ENCODE data around the gene MYH11.
"Not testable (repeated sequence)": the region's sequence is repeated elsewhere in the genome, so short reads cannot be mapped to it uniquely, and the experiment has no call there.

The MYH11 gene

GRCh38 chr16:15726715-15727114, 130.1 kb downstream of the MYH11 start:
- no peak for DNase-seq (ENCODE audit: insufficient read length, low spot score)
- no peak for FAIRE-seq

- no peak for FAIRE-seq
- DNase-seq (ENCODE audit: insufficient read length, low spot score): no peak
Measured at GRCh38 chr16:15725641-15726240, 131.1 kb downstream of the MYH11 start.

- FAIRE-seq: no peak
- DNase-seq (ENCODE audit: insufficient read length, low spot score): no peak
Measured at GRCh38 chr16:15723808-15724207, 133.0 kb downstream of the MYH11 start.

- no peak for FAIRE-seq
Measured at GRCh38 chr16:15721018-15721417, 135.8 kb downstream of the MYH11 start.

GRCh38 chr16:15716694-15717447, 140.0 kb downstream of the MYH11 start:
- no peak for DNase-seq (ENCODE audit: insufficient read length, low spot score)
- no peak for FAIRE-seq

More at GRCh38 chr16:15721018-15721417, 135.8 kb downstream of the MYH11 start:
- DNase-seq (ENCODE audit: insufficient read length, low spot score): no peak

- DNase-seq (ENCODE audit: insufficient read length, low spot score): no peak
- no peak for FAIRE-seq
Measured at GRCh38 chr16:15715221-15715620, 141.6 kb downstream of the MYH11 start.

- FAIRE-seq (no peak), DNase-seq (ENCODE audit: insufficient read length, low spot score) (no peak)
Measured at GRCh38 chr16:15714393-15715172, 142.2 kb downstream of the MYH11 start.

GRCh38 chr16:15708997-15709396, 147.8 kb downstream of the MYH11 start:
- FAIRE-seq (no peak), DNase-seq (ENCODE audit: insufficient read length, low spot score) (no peak)

GRCh38 chr16:15708096-15708495, 148.7 kb downstream of the MYH11 start:
- FAIRE-seq (no peak), DNase-seq (ENCODE audit: insufficient read length, low spot score) (no peak)

- no peak for FAIRE-seq
- no peak for DNase-seq (ENCODE audit: insufficient read length, low spot score)
Measured at GRCh38 chr16:15707332-15707731, 149.5 kb downstream of the MYH11 start.

- no peak for DNase-seq (ENCODE audit: insufficient read length, low spot score)
- no peak for FAIRE-seq
Measured at GRCh38 chr16:15705064-15705565, 151.7 kb downstream of the MYH11 start.

GRCh38 chr16:15704545-15704987, 152.3 kb downstream of the MYH11 start:
- DNase-seq (ENCODE audit: insufficient read length, low spot score) (peak; percentile 59), FAIRE-seq (peak; percentile 74)

- no peak for DNase-seq (ENCODE audit: insufficient read length, low spot score)
- no peak for FAIRE-seq
Measured at GRCh38 chr16:15703029-15703736, 153.6 kb downstream of the MYH11 start.

- DNase-seq (ENCODE audit: insufficient read length, low spot score) (no peak), FAIRE-seq (no peak)
Measured at GRCh38 chr16:15701975-15702970, 154.6 kb downstream of the MYH11 start.

- FAIRE-seq (no peak), DNase-seq (ENCODE audit: insufficient read length, low spot score) (no peak)
Measured at GRCh38 chr16:15701367-15701766, 155.5 kb downstream of the MYH11 start.

GRCh38 chr16:15699819-15700218, 157.0 kb downstream of the MYH11 start:
- FAIRE-seq (no peak), DNase-seq (ENCODE audit: insufficient read length, low spot score) (no peak)

GRCh38 chr16:15694499-15694898, 162.3 kb downstream of the MYH11 start:
- no peak for FAIRE-seq
- DNase-seq (ENCODE audit: insufficient read length, low spot score): no peak

GRCh38 chr16:15692508-15692907, 164.3 kb downstream of the MYH11 start:
- not testable (repeated sequence) for FAIRE-seq

GRCh38 chr16:15691046-15691445, 165.8 kb downstream of the MYH11 start:
- FAIRE-seq: no peak
- no peak for DNase-seq (ENCODE audit: insufficient read length, low spot score)

More at GRCh38 chr16:15692508-15692907, 164.3 kb downstream of the MYH11 start:
- DNase-seq (ENCODE audit: insufficient read length, low spot score): not testable (repeated sequence)

All from GM19239 (cell line).